ENCODE results near the gene PLEKHG1.

Gene PLEKHG1

DNA sequence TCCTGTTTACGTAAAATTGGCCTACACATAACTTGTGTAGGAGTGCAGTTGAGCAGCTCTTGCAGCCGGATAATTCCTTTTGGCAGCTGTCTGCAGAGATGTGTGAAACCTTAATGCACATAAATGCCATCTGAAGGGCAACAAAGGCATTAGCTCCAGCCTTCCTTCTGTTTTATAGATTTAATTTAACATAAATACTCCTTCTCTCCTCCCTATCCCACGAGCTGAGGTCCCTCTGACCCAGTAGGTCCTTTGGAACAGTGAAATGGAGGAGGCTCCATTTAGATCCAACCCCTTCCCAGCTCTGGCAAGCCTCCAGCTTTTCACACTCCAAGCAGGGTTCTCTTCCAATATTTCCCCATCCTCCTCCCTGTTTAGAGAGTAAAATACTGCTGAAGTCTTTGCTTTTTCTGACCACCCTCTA, 6.5 kb downstream of the PLEKHG1 start:
- Histone ChIP-seq H2AFZ (ENCODE audit: low read length) (no peak overlapping the region), H3K9me3 (ENCODE audit: low read length) (no peaks in the 10 kb centered on the region), H3K9me2 (ENCODE audit: low read depth, low read length) (no peaks in the 10 kb centered on the region), H3K9ac (ENCODE audit: low read length) (peak overlapping the region; percentile 2; the same call in 1 of the 2 replicates), H3K4me3 (ENCODE audit: low read depth, low read length, poor library complexity, severe bottlenecking) (no peak overlapping the region), H3K27me3 (ENCODE audit: insufficient read depth, low read length) (no peaks in the 10 kb centered on the region), H3K4me2 (ENCODE audit: low read length) (peak overlapping the region; percentile 3; the same call in 1 of the 2 replicates), H3K79me2 (ENCODE audit: insufficient read depth, low read length) (peaks cover 94% of the 10 kb centered on the region), H3K4me1 (ENCODE audit: insufficient read depth, low read length, severe bottlenecking) (peaks cover 91% of the 10 kb centered on the region), H3F3A (ENCODE audit: insufficient read depth, low read length) (no peaks in the 10 kb centered on the region), H3K27ac (ENCODE audit: low read depth, low read length, poor library complexity, severe bottlenecking) (peak overlapping the region; percentile 16), H3K36me3 (ENCODE audit: insufficient read depth, low read length) (peaks cover 59% of the 10 kb centered on the region), H4K20me1 (ENCODE audit: insufficient read depth, low read length) (no peaks in the 10 kb centered on the region)
- TF ChIP-seq EZH2 (IDR thresholded peaks at IDR 0.05; ENCODE audit: borderline replicate concordance, low read length) = no peak
- TF ChIP-seq, protein P1, sequence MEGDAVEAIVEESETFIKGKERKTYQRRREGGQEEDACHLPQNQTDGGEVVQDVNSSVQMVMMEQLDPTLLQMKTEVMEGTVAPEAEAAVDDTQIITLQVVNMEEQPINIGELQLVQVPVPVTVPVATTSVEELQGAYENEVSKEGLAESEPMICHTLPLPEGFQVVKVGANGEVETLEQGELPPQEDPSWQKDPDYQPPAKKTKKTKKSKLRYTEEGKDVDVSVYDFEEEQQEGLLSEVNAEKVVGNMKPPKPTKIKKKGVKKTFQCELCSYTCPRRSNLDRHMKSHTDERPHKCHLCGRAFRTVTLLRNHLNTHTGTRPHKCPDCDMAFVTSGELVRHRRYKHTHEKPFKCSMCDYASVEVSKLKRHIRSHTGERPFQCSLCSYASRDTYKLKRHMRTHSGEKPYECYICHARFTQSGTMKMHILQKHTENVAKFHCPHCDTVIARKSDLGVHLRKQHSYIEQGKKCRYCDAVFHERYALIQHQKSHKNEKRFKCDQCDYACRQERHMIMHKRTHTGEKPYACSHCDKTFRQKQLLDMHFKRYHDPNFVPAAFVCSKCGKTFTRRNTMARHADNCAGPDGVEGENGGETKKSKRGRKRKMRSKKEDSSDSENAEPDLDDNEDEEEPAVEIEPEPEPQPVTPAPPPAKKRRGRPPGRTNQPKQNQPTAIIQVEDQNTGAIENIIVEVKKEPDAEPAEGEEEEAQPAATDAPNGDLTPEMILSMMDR (IDR thresholded peaks at IDR 0.05; ENCODE audit: low read length) = no peak

DNA sequence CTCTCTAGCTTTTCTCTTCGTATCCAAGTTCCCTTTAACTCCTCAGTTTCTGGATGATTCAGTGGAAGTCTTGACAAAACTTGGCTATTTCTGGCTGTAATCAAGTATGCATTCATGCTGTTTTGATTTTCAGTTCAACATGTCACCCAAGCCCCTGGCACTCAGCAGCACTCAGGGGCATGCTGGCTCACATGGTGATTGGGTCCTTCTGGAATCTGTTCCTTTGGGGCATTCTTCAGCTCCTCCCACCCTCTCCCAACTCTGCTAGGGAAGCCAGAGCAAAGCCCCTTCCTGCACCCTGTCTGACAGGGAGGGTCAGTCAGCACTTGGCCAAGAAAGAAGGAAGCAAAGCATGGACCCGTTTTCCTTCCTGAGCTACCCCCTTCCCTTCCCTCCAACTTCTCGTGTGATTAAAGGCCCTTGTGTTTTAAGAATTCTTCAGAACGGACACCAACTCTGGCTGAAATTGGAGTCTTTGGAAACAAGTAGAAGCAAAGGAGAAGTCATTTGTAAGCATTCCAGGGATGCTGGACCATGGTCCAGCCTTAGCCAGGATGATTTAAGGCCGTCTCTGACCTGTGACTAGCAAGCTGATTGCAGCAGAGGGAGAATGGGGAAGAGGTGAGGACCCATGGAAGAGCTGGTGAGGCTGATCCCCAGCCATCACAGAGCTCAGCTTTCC, 7.1 kb downstream of the PLEKHG1 start:
- TF ChIP-seq, protein P1 (IDR thresholded peaks at IDR 0.05; ENCODE audit: low read length) = no peak
- TF ChIP-seq EZH2 (IDR thresholded peaks at IDR 0.05; ENCODE audit: borderline replicate concordance, low read length) = no peak
- Histone ChIP-seq H3K9ac (ENCODE audit: low read length) (peak overlapping the region; percentile 2; the same call in 1 of the 2 replicates), H3K4me1 (ENCODE audit: insufficient read depth, low read length, severe bottlenecking) (peaks cover 93% of the 10 kb centered on the region)

DNA sequence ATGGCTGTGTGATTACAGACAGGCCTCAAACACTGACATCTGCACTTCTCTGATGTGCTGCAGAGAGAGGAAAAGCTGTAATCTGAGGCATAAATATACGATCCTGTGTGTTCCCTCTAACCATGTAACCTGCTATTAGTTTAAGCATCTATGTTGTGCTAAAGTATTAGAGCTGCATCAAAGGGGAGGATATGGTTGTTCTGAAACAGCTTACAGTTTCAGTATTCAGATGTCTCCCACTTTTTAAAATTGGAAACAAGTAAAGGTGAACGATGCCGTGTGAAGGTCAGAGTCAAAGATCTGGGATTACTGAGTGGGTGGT, 7.6 kb downstream of the PLEKHG1 start:
- Histone ChIP-seq H3K9me3 (ENCODE audit: low read length) (no peaks in the 10 kb centered on the region), H3K4me1 (ENCODE audit: insufficient read depth, low read length, severe bottlenecking) (peaks cover 93% of the 10 kb centered on the region), H3K36me3 (ENCODE audit: insufficient read depth, low read length) (peaks cover 60% of the 10 kb centered on the region), H3K79me2 (ENCODE audit: insufficient read depth, low read length) (peaks cover 90% of the 10 kb centered on the region), H3K9me2 (ENCODE audit: low read depth, low read length) (no peaks in the 10 kb centered on the region), H4K20me1 (ENCODE audit: insufficient read depth, low read length) (no peaks in the 10 kb centered on the region), H3K27me3 (ENCODE audit: insufficient read depth, low read length) (no peaks in the 10 kb centered on the region), H2AFZ (ENCODE audit: low read length) (no peak overlapping the region), H3F3A (ENCODE audit: insufficient read depth, low read length) (no peaks in the 10 kb centered on the region), H3K4me3 (ENCODE audit: low read depth, low read length, poor library complexity, severe bottlenecking) (no peak overlapping the region), H3K27ac (ENCODE audit: low read depth, low read length, poor library complexity, severe bottlenecking) (peak overlapping the region; percentile 16), H3K4me2 (ENCODE audit: low read length) (no peak overlapping the region), H3K9ac (ENCODE audit: low read length) (no peak overlapping the region)
- no peak for TF ChIP-seq EZH2 (IDR thresholded peaks at IDR 0.05; ENCODE audit: borderline replicate concordance, low read length)
- TF ChIP-seq, protein P1 (IDR thresholded peaks at IDR 0.05; ENCODE audit: low read length) = no peak

More for the DNA sequence above, 7.1 kb downstream of the PLEKHG1 start:
- Histone ChIP-seq H3K27me3 (ENCODE audit: insufficient read depth, low read length) (no peaks in the 10 kb centered on the region), H3K4me3 (ENCODE audit: low read depth, low read length, poor library complexity, severe bottlenecking) (no peak overlapping the region), H3K27ac (ENCODE audit: low read depth, low read length, poor library complexity, severe bottlenecking) (peak overlapping the region; percentile 16), H3K4me2 (ENCODE audit: low read length) (peak overlapping the region; percentile 3; the same call in 1 of the 2 replicates), H4K20me1 (ENCODE audit: insufficient read depth, low read length) (no peaks in the 10 kb centered on the region), H3K36me3 (ENCODE audit: insufficient read depth, low read length) (peaks cover 60% of the 10 kb centered on the region), H3K9me2 (ENCODE audit: low read depth, low read length) (no peaks in the 10 kb centered on the region), H3F3A (ENCODE audit: insufficient read depth, low read length) (no peaks in the 10 kb centered on the region), H3K9me3 (ENCODE audit: low read length) (no peaks in the 10 kb centered on the region), H3K79me2 (ENCODE audit: insufficient read depth, low read length) (peaks cover 91% of the 10 kb centered on the region), H2AFZ (ENCODE audit: low read length) (no peak overlapping the region)
